Keratinocyte (primary cell): ENCODE results near the gene TGFBRAP1.

ENCODE experiments used
- CTCF ChIP-seq, 3 experiments: IDR thresholded peaks in 1 of 3; conservative IDR thresholded peaks in 1 of 3; optimal IDR thresholded peaks in 1 of 3; 2 replicates in 2 of 3; 3 replicates in 1 of 3; pipeline versions ENCODE3 to v1.5.1; 2011; ENCODE audit warnings: low read length in 3 of 3, mild to moderate bottlenecking in 3 of 3, moderate library complexity in 2 of 3, control low read depth in 1 of 3, inconsistent platforms in 1 of 3; ENCODE audit not compliant: insufficient read depth in 2 of 3; ENCODE audit errors: extremely low read depth in 1 of 3
- EZH2 ChIP-seq: IDR thresholded peaks from one replicate; pipeline ENCODE4 v1.6.1; 2012; ENCODE audit warnings: inconsistent platforms, mild to moderate bottlenecking, low read length, moderate library complexity

- no peak for TF ChIP-seq EZH2
- no peak for TF ChIP-seq CTCF (optimal IDR thresholded peaks at IDR 0.05 in 1 of 3, IDR thresholded peaks at IDR 0.05 in 1 of 3, conservative IDR thresholded peaks at IDR 0.05 in 1 of 3; ENCODE audit: extremely low read depth in 1 of 3, insufficient read depth in 2 of 3, low read length in 3 of 3)
Observed at GRCh38 chr2:105294046-105294445, 35.5 kb downstream of the TGFBRAP1 start.
